ENCODE data around the gene DTYMK. TPM values are rescaled to one million over a fixed set of nuclear protein-coding genes. Genes with fewer than 3 reads are reported as not detected.
A peak's percentile ranks its signal among the peaks of the same experiment; 100 is the strongest.

The DTYMK gene
- total and polyA plus RNA-seq, 12 donors: 10.4 to 40.4 (median 20.6) TPM

GRCh38 chr2:241729868-241730267, 43.3 kb upstream of the DTYMK start:
- Histone ChIP-seq H3K36me3 (replicated peaks in 1 of 2) (no peaks in the 10 kb centered on the region), H3K27ac (no peak overlapping the region), H3K4me3 (no peak overlapping the region), H3K4me1 (replicated peaks in 1 of 2) (peaks cover 0 to 4% of the 10 kb centered on the region in 2 donors), H3K9me3 (replicated peaks in 1 of 3) (no peaks in the 10 kb centered on the region), H3K27me3 (no peaks in the 10 kb centered on the region)
- no peak for DNase-seq
- TF ChIP-seq CTCF (IDR thresholded peaks at IDR 0.05) (no peak), POLR2A (IDR thresholded peaks at IDR 0.05) (no peak)
- intact Hi-C loops (cut with DNase I): loop anchor here (10.0 kb wide), 1 partner anchor 145 kb away; no protein-coding TSS in a partner anchor
- WGBS, 4 donors: 88 to 95% (median 93%) methylated on average over 6 of the region's 6 CpGs

DNA sequence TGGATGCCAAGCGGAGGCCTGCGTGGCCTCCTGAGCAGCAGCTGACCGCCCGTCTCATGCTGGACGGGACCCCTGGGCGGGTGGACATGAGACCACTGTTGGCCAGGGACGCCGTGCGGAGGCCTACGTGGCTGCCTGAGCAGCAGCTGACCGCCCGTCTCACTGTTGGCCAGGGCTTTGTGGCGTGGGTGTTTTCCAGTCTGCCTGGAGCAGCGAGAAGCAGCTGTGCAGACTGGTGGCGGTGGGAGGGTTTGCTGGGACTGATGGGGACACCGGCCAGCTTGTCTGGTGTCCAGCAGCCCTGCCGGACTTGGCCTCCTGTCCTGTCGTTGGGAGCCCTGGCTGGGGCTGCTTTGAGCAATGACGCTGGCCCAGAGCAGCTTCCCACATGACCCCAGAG, 42.0 kb upstream of the DTYMK start:
- H3K36me3 ChIP-seq (replicated peaks in 1 of 2): no peaks in the 10 kb centered on the region
- H3K27ac ChIP-seq: peak overlapping the region in 1 of 5 donors; percentile 1
- no peak overlapping the region for H3K4me3 ChIP-seq
- no peaks in the 10 kb centered on the region for H3K27me3 ChIP-seq
- no peaks in the 10 kb centered on the region for H3K4me1 ChIP-seq (replicated peaks in 1 of 2)
- H3K9me3 ChIP-seq (replicated peaks in 1 of 3): no peaks in the 10 kb centered on the region
- DNase-seq: no peak
- TF ChIP-seq POLR2A (IDR thresholded peaks at IDR 0.05) (no peak), CTCF (IDR thresholded peaks at IDR 0.05) (no peak)
- 76 to 90% (median 88%) methylated on average over 12 to 19 of the region's 19 CpGs for WGBS, 4 donors
- intact Hi-C loops (cut with DNase I): loop anchor here in 1 of 2 donors (10.0 kb wide), 1 partner anchor 146 kb away; no protein-coding TSS in a partner anchor

DNA sequence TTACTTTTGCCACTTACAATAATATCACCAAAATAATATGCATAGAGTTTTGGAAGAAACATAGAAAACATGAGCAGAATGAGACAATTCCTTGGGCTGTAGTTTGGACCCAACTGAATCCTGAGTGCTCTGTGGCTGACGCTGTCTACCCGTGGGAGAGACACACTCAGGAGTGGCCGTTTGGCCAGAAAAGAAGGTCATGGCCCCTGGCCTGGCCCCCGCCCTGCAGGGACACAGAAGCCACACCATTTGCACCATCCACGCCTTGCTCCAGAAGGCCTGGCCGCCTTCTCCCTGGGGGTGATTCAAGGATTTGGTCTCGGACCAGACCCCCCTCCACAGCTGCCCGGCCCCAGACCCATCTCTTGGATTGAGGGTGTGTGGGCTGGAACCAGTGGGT, 41.4 kb upstream of the DTYMK start:
- Histone ChIP-seq H3K4me3 (no peak overlapping the region), H3K9me3 (replicated peaks in 1 of 3) (no peaks in the 10 kb centered on the region), H3K36me3 (replicated peaks in 1 of 2) (peaks cover 0 to 2% of the 10 kb centered on the region in 2 donors), H3K4me1 (replicated peaks in 1 of 2) (no peaks in the 10 kb centered on the region), H3K27ac (peak overlapping the region in 1 of 5 donors; percentile 1), H3K27me3 (no peaks in the 10 kb centered on the region)
- DNase-seq: no peak
- intact Hi-C loops (cut with DNase I): loop anchor here in 1 of 2 donors (10.0 kb wide), 1 partner anchor 147 kb away; no protein-coding TSS in a partner anchor
- no peak for TF ChIP-seq CTCF (IDR thresholded peaks at IDR 0.05)
- no peak for TF ChIP-seq POLR2A (IDR thresholded peaks at IDR 0.05)
- 49 to 93% (median 80%) methylated on average over 2 to 8 of the region's 8 CpGs for WGBS, 4 donors

DNA sequence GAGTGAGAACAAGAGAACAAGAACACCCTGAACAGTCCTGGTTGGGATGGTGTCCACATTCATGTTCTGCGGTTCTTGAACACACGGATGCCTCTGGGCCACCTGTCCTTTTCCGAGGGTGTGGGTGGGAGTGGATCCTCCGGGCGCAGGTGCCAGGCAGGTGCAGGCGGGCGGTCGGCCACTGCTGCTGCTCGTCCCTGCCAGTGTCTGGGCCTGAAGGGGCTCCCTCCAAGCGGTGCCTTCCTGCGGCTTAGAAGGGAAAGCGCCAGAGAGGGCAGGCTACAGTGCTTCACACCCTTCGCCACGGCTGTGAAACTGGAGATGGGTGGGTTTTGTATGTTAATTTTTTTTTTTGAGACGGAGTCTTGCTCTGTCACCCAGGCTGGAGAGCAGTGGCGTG, 39.8 kb upstream of the DTYMK start:
- Histone ChIP-seq H3K9me3 (replicated peaks in 1 of 3) (no peaks in the 10 kb centered on the region), H3K27ac (no peak overlapping the region), H3K36me3 (replicated peaks in 1 of 2) (peaks cover 0 to 7% of the 10 kb centered on the region in 2 donors), H3K27me3 (no peaks in the 10 kb centered on the region), H3K4me3 (no peak overlapping the region), H3K4me1 (replicated peaks in 1 of 2) (no peaks in the 10 kb centered on the region)
- 91 to 95% (median 94%) methylated on average over 11 to 16 of the region's 16 CpGs for WGBS, 4 donors
- intact Hi-C loops (cut with DNase I): loop anchor here in 1 of 2 donors (10.0 kb wide), 1 partner anchor 148 kb away; no protein-coding TSS in a partner anchor
- DNase-seq: no peak
- TF ChIP-seq POLR2A (IDR thresholded peaks at IDR 0.05) (no peak), CTCF (IDR thresholded peaks at IDR 0.05) (no peak)
